HCT116 (cell line): ENCODE data around the gene CNTNAP5. TPM values are rescaled to one million over a fixed set of nuclear protein-coding genes. Genes with fewer than 3 reads are reported as not detected.

Source experiments
- ATAC-seq: fragments of 200-7000 bp; cut with Tn5 transposase; 2 replicates; pipeline ENCODE4 v1.9.1; 2020; ENCODE audit warnings: mild to moderate bottlenecking, moderate library complexity
- BruUV-seq: library from RNA; stranded (reverse); fragments of 400-500 nt; replicated peaks from 2 replicates; lab custom pipeline; 2021; lab: Mats Ljungman, UMichigan
- CTCF ChIA-PET: fragments of 300-600 bp; sonication (Branson Sonifier 250); formaldehyde crosslinking; loops from one replicate; lab custom pipeline; 2021; ENCODE audit warnings: antibody characterized with exemption; lab: Charles Lee
- POLR2A ChIA-PET: fragments of 300-600, 350-600 bp; sonication (Branson Sonifier 250); formaldehyde crosslinking; loops from one replicate; lab custom pipeline; 2021; ENCODE audit warnings: antibody characterized with exemption; lab: Charles Lee
- RAD21 ChIA-PET, 2 experiments: fragments of 300-600 bp; sonication (Branson Sonifier 250); formaldehyde crosslinking; loops; one replicate each; lab custom pipeline; 2023; ENCODE audit warnings: low total read pairs in 2 of 2; ENCODE audit not compliant: uncharacterized antibody in 2 of 2, unreplicated experiment in 2 of 2, low non-redundant PET in 1 of 2; lab: Charles Lee
- DNase-seq: peaks from one replicate; pipeline ENCODE4 v3.0.0-alpha.2; 2010; ENCODE audit warnings: low read depth, low spot score
- H2AFZ ChIP-seq: fragments of 200-600 bp; shearing (Covaris generic), sonication (generic); 2 replicates; pipeline ENCODE4 v1.6.1; 2017; ENCODE audit warnings: low read depth, mixed run types, mixed read lengths, antibody characterized with exemption, low read length; ENCODE audit not compliant: poor library complexity, severe bottlenecking
- H3K27ac ChIP-seq: 2 replicates; pipeline ENCODE4 v1.5.1; 2012; ENCODE audit warnings: low read depth, low read length
- H3K27me3 ChIP-seq: fragments of 200-600 bp; sonication (generic); 2 replicates; pipeline ENCODE4 v1.6.1; 2016; ENCODE audit warnings: mixed run types, low read length, mixed read lengths; ENCODE audit not compliant: insufficient read depth
- H3K36me3 ChIP-seq, 2 experiments: fragments of 200-500 bp in 1 of 2; fragments of 200-600 bp in 1 of 2; sonication (Bioruptor generic) in 1 of 2; sonication (generic) in 1 of 2; 2 replicates each; pipeline versions ENCODE4 v1.5.1 to v1.6.1; 2014 to 2016; ENCODE audit warnings: low read length in 2 of 2, inconsistent platforms in 1 of 2, mixed read lengths in 1 of 2, mixed run types in 1 of 2; ENCODE audit not compliant: insufficient read depth in 2 of 2, control insufficient read depth in 1 of 2
- H3K4me1 ChIP-seq, 2 experiments: fragments of 200-600 bp in 1 of 2; sonication (generic) in 1 of 2; 2 replicates each; pipeline versions ENCODE4 v1.5.1 to v1.6.1; 2012 to 2017; ENCODE audit warnings: low read length in 2 of 2, inconsistent platforms in 1 of 2, mild to moderate bottlenecking in 1 of 2, mixed read lengths in 1 of 2, mixed run types in 1 of 2, moderate library complexity in 1 of 2; ENCODE audit not compliant: insufficient read depth in 2 of 2, control insufficient read depth in 1 of 2
- H3K4me2 ChIP-seq: fragments of 200-600 bp; sonication (generic); 2 replicates; pipeline ENCODE4 v1.6.1; 2017; ENCODE audit warnings: mixed run types, low read length, mixed read lengths
- H3K4me3 ChIP-seq, 2 experiments: fragments of 200-600 bp in 1 of 2; sonication (generic) in 1 of 2; replicated peaks in 1 of 2; 2 replicates each; pipeline ENCODE4 v1.5.1; 2011 to 2016; ENCODE audit warnings: low read length in 2 of 2, control low read depth in 1 of 2, low read depth in 1 of 2, mild to moderate bottlenecking in 1 of 2, mixed read lengths in 1 of 2, mixed run types in 1 of 2
- H3K79me2 ChIP-seq: fragments of 200-600 bp; sonication (generic); 2 replicates; pipeline ENCODE4 v1.6.1; 2017; ENCODE audit warnings: mild to moderate bottlenecking, mixed run types, low read length, moderate library complexity, mixed read lengths; ENCODE audit not compliant: insufficient read depth
- H3K9ac ChIP-seq: fragments of 200-600 bp; sonication (generic); 2 replicates; pipeline ENCODE4 v1.6.1; 2016; ENCODE audit warnings: low read length, mixed read lengths
- H3K9me2 ChIP-seq: fragments of 200-600 bp; sonication (generic), shearing (Covaris generic); 2 replicates; pipeline ENCODE4 v1.6.1; 2017; ENCODE audit warnings: mixed run types, mild to moderate bottlenecking, moderate library complexity; ENCODE audit not compliant: insufficient read depth
- H3K9me3 ChIP-seq, 2 experiments: fragments of 200-500 bp in 1 of 2; fragments of 200-600 bp in 1 of 2; sonication (Bioruptor generic) in 1 of 2; sonication (generic) in 1 of 2; 2 replicates each; pipeline ENCODE4 v1.6.1; 2014 to 2017; ENCODE audit warnings: low read length in 2 of 2, mixed read lengths in 2 of 2, inconsistent platforms in 1 of 2, low read depth in 1 of 2, mild to moderate bottlenecking in 1 of 2, mixed run types in 1 of 2, moderate library complexity in 1 of 2; ENCODE audit not compliant: control insufficient read depth in 1 of 2, insufficient read depth in 1 of 2
- H4K20me1 ChIP-seq: fragments of 200-600 bp; sonication (generic), shearing (Covaris generic); 2 replicates; pipeline ENCODE4 v1.6.1; 2017; ENCODE audit warnings: mixed run types, mild to moderate bottlenecking, moderate library complexity; ENCODE audit not compliant: insufficient read depth
- ATF3 ChIP-seq: IDR thresholded peaks from 2 replicates; pipeline ENCODE4 v1.6.1; 2012
- ELF1 ChIP-seq: IDR thresholded peaks from 2 replicates; pipeline ENCODE4 v1.6.1; 2012; ENCODE audit warnings: low read depth, borderline replicate concordance
- FOSL1 ChIP-seq: IDR thresholded peaks from 2 replicates; pipeline ENCODE4 v1.6.1; 2012; ENCODE audit warnings: low read depth
- POLR2A ChIP-seq: IDR thresholded peaks from 2 replicates; pipeline ENCODE4 v1.7.0; 2011; ENCODE audit warnings: borderline replicate concordance; ENCODE audit not compliant: insufficient read depth, insufficient read length; ENCODE audit errors: extremely low read depth
- RAD21 ChIP-seq: IDR thresholded peaks from 2 replicates; pipeline ENCODE4 v1.6.1; 2012; ENCODE audit warnings: low read depth, mild to moderate bottlenecking
- SIN3A ChIP-seq: IDR thresholded peaks from 2 replicates; pipeline ENCODE4 v1.6.1; 2012; ENCODE audit warnings: low read depth
- ZFX ChIP-seq: fragments of 450-650 bp; IDR thresholded peaks from 2 replicates; pipeline ENCODE4 v1.6.1; 2017
- ZNF274 ChIP-seq: fragments of 200-500 bp; sonication (Bioruptor generic); IDR thresholded peaks from 2 replicates; pipeline ENCODE4 v1.6.1; 2014; ENCODE audit warnings: mild to moderate bottlenecking, low read depth, low read length, inconsistent platforms
- intact Hi-C: fragments of 100-400 bp; cut with micrococcal nuclease; formaldehyde crosslinking; loops from 2 replicates; pipeline ENCODE4 v1.10.0; 2022
- total RNA-seq: library from RNA; stranded (reverse); gene quantifications from one replicate; pipeline ENCODE4 v1.2.1, GENCODE V29; 2021; ENCODE audit not compliant: unreplicated experiment

CNTNAP5 gene
- total RNA-seq, 1 experiment from 2014 or later, result not detected

- H3K36me3 ChIP-seq, result no peaks in the 10 kb centered on the region
- no peaks in the 10 kb centered on the region for H3K79me2 ChIP-seq
- BruUV-seq, result no TSS peak
- intact Hi-C loops, result no loop called here
- no peaks in the 10 kb centered on the region for H3K27me3 ChIP-seq
- no peak overlapping the region for H3K4me2 ChIP-seq
- RAD21 ChIA-PET, result no interaction called here
- POLR2A ChIA-PET, result no interaction called here
- no peak overlapping the region for H3K4me3 ChIP-seq
- no peak overlapping the region for H3K9ac ChIP-seq
- H3K4me1 ChIP-seq, result no peaks in the 10 kb centered on the region
- H4K20me1 ChIP-seq, result no peaks in the 10 kb centered on the region
- H3K27ac ChIP-seq, result no peak overlapping the region
- H3K9me2 ChIP-seq, result no peaks in the 10 kb centered on the region
- H3K9me3 ChIP-seq, result peaks cover 0 to 17% of the 10 kb centered on the region in 2 experiments; a peak in 2 of 4 replicates
- no peak for TF ChIP-seq FOSL1
- TF ChIP-seq ZNF274, result no peak
- TF ChIP-seq POLR2A, result no peak
- TF ChIP-seq SIN3A, result no peak
- TF ChIP-seq ZFX, result no peak
- TF ChIP-seq ATF3, result no peak
- TF ChIP-seq ELF1, result no peak
- no peak for DNase-seq
- CTCF ChIA-PET, result no interaction called here
- no peak overlapping the region for H2AFZ ChIP-seq
- ATAC-seq, result no peak
Observed at GRCh38 chr2:124763611-124764010, 738.5 kb downstream of the CNTNAP5 start.

GRCh38 chr2:124774781-124775180 is 749.7 kb downstream of the CNTNAP5 start:
- CTCF ChIA-PET, result no interaction called here
- intact Hi-C loops, result no loop called here
- Histone ChIP-seq H3K4me1 (no peaks in the 10 kb centered on the region), H3K79me2 (no peaks in the 10 kb centered on the region), H4K20me1 (no peaks in the 10 kb centered on the region), H3K4me2 (no peak overlapping the region)
- POLR2A ChIA-PET, result no interaction called here
- TF ChIP-seq POLR2A, result no peak
- no peak for TF ChIP-seq ATF3
- no peak for TF ChIP-seq RAD21
- TF ChIP-seq, all 23 proteins: peak for 0
- no peak overlapping the region for H3K27ac ChIP-seq
- H3K9me2 ChIP-seq, result no peaks in the 10 kb centered on the region
- H3K9me3 ChIP-seq, result peaks cover 14 to 27% of the 10 kb centered on the region in 2 experiments; a peak in 2 of 4 replicates
- RAD21 ChIA-PET, result no interaction called here
- H2AFZ ChIP-seq, result no peak overlapping the region
- H3K36me3 ChIP-seq, result no peaks in the 10 kb centered on the region
- no peak overlapping the region for H3K9ac ChIP-seq
- BruUV-seq, result no TSS peak
- no peak for DNase-seq
- no peak for ATAC-seq
- H3K4me3 ChIP-seq, result no peak overlapping the region
- H3K27me3 ChIP-seq, result no peaks in the 10 kb centered on the region
